ENCODE data around the gene PEX19.

The PEX19 gene

DNA sequence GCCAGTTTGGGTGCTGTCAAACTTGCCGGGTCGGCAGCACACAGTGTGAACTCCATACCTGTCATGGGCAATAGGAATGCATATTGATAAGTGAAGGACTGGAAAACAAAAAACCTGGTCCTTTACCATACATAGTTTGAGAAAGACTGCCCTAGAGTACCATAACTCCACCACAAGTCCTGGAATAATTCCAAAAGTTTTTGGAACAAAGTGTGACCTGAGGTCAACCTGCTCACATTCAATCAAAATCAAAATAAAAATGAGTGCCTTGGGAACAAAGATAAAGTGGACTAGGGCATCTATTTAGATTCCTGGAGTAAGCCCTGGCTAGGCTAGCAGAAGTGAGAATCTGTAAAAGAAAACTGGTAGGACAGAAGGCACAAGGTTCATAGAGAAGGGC is 7.6 kb downstream of the PEX19 start:
- DNase-seq = no peak

- no peak for DNase-seq
These were observed 13.9 kb downstream of the PEX19 start for GRCh38 chr1:160271025-160271424.

DNA sequence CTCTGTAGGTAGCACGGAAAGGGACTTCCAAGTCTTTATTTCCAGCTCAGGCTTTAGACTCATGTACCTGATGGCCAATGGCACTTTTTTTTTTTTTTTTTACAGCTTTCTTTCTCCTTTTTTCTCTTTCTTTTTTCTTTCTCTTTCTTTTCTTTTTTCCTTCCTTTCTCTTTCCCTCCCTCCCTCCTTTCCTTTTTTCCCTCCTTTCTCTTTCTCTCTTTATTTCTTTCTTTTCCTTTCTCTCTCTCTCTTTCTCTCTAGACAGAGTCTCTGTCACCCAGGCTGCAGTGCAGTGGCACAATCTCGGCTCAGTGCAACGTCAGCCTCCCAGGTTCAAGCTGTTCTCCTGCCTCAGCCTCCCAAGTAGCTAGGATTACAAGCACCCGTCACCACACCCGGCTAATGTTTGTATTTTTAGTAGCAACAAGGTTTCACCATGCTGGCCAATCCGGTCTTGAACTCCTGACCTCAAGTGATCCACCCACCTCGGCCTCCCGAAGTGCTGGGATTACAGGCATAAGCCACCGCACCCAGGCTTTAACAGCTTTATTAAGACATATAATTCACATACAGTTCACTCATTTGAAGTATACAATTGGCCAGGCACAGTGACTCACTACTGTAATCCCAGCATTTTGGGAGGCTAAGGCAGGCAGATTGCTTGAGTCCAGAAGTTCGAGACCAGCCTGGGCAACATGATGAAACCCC is 17.5 kb downstream of the PEX19 start:
- DNase-seq = no peak

GRCh38 chr1:160264795-160265307 is 20.1 kb downstream of the PEX19 start:
- no peak for DNase-seq

DNA sequence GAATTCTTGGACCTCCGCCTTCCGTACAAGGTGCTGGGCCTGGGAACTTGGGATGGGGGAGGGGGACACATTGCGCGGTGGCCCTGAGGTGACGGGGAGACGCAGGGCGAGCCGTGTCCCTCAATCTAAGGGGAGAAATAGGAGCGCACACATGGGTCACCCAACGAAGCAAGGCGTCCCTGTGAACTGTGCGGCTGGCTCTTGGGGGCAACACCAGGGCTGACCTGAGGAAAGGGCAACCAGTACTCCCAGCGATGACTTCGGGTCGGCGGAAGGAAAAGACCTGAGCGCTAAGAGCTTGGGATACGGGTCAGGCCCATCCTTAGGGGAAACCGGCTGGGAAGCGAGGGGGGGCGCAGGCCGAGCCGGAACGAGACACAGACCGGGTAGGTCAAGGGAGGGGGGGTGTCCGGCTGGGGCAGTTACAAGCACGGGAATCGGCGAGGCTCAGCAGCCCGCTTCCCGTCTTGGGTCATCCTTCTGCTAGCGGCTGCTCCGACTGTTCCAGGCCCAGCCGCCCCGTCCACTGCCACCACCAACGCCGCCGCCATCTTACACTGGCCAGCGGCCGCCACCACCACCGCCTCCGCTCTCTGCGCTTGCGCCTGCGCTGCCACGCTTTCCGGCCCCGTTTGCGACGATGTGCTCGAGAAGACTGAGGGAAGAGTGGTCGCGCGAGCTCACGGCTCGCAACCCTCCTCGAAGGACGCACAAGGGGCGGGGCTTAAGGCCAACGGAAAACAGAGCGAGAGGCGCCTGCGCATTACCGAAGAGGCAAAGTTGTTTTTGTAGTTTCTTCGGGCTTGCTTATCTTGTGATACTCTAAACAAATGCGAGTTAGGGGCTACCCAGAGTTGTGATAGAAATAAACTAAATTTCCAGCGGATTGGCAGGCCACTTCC is 22.8 kb downstream of the PEX19 start, which contains the start of gene DCAF8:
TSS of gene DCAF8 (minus strand) at position 657 of the 902 bp plus-strand sequence. CDS start 18,541 bp downstream, outside the sequence.
- DNase-seq = peak; percentile 95 to 96

DNA sequence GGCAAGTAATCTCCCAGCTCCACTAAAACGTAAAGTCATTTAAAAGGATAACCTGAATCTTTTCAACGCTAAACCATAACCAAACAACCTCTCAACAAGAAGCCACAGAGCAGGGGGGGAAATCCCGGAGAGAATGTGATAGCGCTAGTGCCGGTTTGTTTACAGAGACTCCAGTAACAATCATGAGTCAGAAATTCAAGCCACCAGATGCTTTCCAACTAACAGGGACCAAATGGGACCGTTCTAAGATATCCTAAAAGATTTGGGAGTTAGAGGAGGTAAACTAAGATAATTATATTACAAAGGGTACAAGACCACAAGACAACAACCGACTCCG is 23.4 kb downstream of the PEX19 start:
- peak in 1 of 2 experiments; percentile 17 for DNase-seq

GRCh38 chr1:160260406-160261382 is 24.2 kb downstream of the PEX19 start:
- no peak for DNase-seq

DNA sequence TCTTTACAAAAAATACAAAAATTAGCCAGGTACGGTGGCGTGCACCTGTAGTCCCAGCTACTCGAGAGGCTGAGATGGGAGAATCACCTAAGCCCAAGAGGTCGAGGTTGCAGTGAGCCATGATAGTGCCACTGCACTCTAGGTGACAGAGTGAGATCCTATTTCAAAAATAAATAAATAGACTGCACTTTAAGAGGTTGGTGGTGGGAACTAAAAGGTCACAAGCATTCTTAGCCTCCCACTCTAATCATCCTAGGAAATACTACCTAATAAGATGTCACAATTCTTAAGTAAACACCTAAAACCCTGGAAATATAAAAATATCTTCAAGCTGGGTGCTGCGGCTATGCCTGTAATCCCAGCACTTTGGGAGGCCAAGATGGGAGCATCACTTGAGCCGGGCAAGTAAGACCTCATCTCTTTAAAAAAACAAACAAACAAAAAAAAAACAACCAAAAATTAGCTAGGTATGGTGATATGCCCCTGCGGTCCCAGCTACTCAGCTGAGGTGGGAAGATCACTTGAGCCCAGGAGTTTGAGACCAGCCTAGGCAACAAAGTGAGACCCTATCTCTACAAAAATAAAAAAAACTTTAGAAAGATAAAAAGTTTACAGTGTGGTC is 26.6 kb downstream of the PEX19 start:
- DNase-seq = no peak

GRCh38 chr1:160257411-160258015 is 27.4 kb downstream of the PEX19 start:
- no peak for DNase-seq

- DNase-seq = no peak
These were observed 28.4 kb downstream of the PEX19 start for GRCh38 chr1:160256396-160257046.

GRCh38 chr1:160255781-160256300 is 29.1 kb downstream of the PEX19 start:
- DNase-seq = no peak

- peak; percentile 49 to 67 for DNase-seq
These were observed 33.0 kb downstream of the PEX19 start for GRCh38 chr1:160251687-160252526.

GRCh38 chr1:160251011-160251410 is 33.9 kb downstream of the PEX19 start:
- DNase-seq = no peak

DNA sequence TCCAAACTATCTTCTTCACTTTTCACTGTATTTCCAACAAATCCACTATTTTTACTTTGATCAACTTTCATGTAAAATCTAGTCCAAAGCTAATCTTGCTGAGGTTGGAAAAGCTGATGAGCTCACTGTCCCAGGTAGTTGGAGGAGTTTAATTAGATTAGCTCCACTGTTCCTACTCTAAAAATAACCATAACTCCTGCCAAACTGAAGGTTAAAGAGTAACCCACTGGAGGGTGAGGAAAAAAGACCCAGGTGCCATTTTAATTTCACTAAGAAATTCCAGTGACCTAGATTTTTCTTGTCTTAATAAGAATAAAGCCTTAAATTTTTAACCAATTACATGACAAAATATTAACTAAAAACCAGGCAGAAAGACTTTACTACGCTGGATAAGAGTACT is 37.9 kb downstream of the PEX19 start:
- DNase-seq = no peak

- no peak for DNase-seq
These were observed 39.5 kb downstream of the PEX19 start for GRCh38 chr1:160245434-160245833.

- no peak for DNase-seq
These were observed 40.7 kb downstream of the PEX19 start for GRCh38 chr1:160244209-160244608.

DNA sequence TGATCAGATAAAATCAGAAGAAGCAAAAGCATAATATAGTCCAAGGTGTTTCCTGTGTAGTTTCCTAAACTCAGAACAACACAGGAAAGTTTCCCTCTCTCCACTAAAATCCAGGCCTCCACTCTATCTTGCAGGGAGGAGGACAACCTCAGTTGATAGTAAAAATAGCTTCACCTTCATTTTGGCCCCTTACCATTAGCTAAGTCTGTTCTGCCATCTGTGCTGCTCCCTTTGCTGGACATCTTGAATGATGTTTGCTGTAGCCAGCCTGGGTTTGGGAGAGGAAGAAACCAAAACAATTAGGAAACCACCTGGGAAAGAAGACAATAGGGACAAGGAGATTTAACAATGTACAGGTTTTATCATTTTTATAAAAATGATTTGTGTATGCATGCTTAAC is 41.2 kb downstream of the PEX19 start:
- DNase-seq = no peak

GRCh38 chr1:160239582-160240299 is 45.2 kb downstream of the PEX19 start:
- no peak for DNase-seq

GRCh38 chr1:160238408-160238807 is 46.5 kb downstream of the PEX19 start:
- DNase-seq = no peak
